ENCODE measurements around the gene KCTD21. TPM values are rescaled to one million over a fixed set of nuclear protein-coding genes. Genes with fewer than 3 reads are reported as not detected.

The KCTD21 gene
- total and polyA plus RNA-seq, 8 donors, result 8.4 to 12.0 (median 9.2) TPM

GRCh38 chr11:78213526-78214330 is 25.3 kb upstream of the KCTD21 start:
- Histone ChIP-seq H3K4me3 (no peak overlapping the region), H3K36me3 (peaks cover 0 to 78% of the 10 kb centered on the region in 2 donors), H3K27me3 (no peaks in the 10 kb centered on the region), H3K4me1 (peaks cover 0 to 5% of the 10 kb centered on the region in 2 donors), H3K9me3 (no peaks in the 10 kb centered on the region), H3K27ac (no peak overlapping the region)
- TF ChIP-seq, protein P1, sequence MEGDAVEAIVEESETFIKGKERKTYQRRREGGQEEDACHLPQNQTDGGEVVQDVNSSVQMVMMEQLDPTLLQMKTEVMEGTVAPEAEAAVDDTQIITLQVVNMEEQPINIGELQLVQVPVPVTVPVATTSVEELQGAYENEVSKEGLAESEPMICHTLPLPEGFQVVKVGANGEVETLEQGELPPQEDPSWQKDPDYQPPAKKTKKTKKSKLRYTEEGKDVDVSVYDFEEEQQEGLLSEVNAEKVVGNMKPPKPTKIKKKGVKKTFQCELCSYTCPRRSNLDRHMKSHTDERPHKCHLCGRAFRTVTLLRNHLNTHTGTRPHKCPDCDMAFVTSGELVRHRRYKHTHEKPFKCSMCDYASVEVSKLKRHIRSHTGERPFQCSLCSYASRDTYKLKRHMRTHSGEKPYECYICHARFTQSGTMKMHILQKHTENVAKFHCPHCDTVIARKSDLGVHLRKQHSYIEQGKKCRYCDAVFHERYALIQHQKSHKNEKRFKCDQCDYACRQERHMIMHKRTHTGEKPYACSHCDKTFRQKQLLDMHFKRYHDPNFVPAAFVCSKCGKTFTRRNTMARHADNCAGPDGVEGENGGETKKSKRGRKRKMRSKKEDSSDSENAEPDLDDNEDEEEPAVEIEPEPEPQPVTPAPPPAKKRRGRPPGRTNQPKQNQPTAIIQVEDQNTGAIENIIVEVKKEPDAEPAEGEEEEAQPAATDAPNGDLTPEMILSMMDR (IDR thresholded peaks at IDR 0.05), result no peak
- DNase-seq (no peak), ATAC-seq (no peak)
- intact Hi-C loops (cut with DNase I), result no loop called here

GRCh38 chr11:78212586-78213371 is 24.4 kb upstream of the KCTD21 start:
- TF ChIP-seq, protein P1 (IDR thresholded peaks at IDR 0.05), result no peak
- no peaks in the 10 kb centered on the region for H3K27me3 ChIP-seq
- ATAC-seq (peak; percentile 14), DNase-seq (no peak)
- no peak overlapping the region for H3K4me3 ChIP-seq
- H3K9me3 ChIP-seq, result no peaks in the 10 kb centered on the region
- H3K27ac ChIP-seq, result no peak overlapping the region
- intact Hi-C loops (cut with DNase I), result no loop called here
- H3K36me3 ChIP-seq, result peaks cover 0 to 71% of the 10 kb centered on the region in 2 donors
- peaks cover 0 to 5% of the 10 kb centered on the region in 2 donors for H3K4me1 ChIP-seq

DNA sequence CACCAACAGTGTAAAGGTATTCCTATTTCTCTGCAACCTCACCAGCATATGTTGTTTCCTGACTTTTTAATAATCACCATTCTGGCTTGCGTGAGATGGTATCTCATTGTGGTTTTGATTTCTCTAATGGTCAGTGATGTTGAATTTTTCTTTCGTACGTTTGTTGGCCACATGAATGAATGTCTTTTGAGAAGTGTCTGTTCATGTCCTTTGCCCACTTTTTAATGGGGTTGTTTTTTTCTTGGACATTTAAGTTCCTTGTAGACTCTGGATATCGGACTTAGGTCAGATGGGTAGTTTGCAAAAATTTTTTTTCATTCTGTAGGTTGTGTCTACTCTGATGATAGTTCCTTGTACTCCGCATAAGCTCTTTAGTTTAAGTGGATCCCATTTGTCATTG is 23.1 kb upstream of the KCTD21 start:
- intact Hi-C loops (cut with DNase I), result no loop called here
- ATAC-seq (no peak), DNase-seq (no peak)
- Histone ChIP-seq H3K4me3 (no peak overlapping the region), H3K27me3 (no peaks in the 10 kb centered on the region), H3K36me3 (peaks cover 0 to 68% of the 10 kb centered on the region in 2 donors), H3K27ac (no peak overlapping the region), H3K4me1 (peaks cover 0 to 5% of the 10 kb centered on the region in 2 donors), H3K9me3 (no peaks in the 10 kb centered on the region)
- TF ChIP-seq, protein P1 (IDR thresholded peaks at IDR 0.05), result no peak

GRCh38 chr11:78210000-78210608 is 21.7 kb upstream of the KCTD21 start:
- H3K9me3 ChIP-seq, result no peaks in the 10 kb centered on the region
- intact Hi-C loops (cut with DNase I), result no loop called here
- ATAC-seq (no peak), DNase-seq (no peak)
- TF ChIP-seq, protein P1 (IDR thresholded peaks at IDR 0.05), result no peak
- no peak overlapping the region for H3K4me3 ChIP-seq
- peaks cover 0 to 5% of the 10 kb centered on the region in 2 donors for H3K4me1 ChIP-seq
- no peaks in the 10 kb centered on the region for H3K27me3 ChIP-seq
- H3K27ac ChIP-seq, result no peak overlapping the region
- H3K36me3 ChIP-seq, result peaks cover 0 to 53% of the 10 kb centered on the region in 2 donors

DNA sequence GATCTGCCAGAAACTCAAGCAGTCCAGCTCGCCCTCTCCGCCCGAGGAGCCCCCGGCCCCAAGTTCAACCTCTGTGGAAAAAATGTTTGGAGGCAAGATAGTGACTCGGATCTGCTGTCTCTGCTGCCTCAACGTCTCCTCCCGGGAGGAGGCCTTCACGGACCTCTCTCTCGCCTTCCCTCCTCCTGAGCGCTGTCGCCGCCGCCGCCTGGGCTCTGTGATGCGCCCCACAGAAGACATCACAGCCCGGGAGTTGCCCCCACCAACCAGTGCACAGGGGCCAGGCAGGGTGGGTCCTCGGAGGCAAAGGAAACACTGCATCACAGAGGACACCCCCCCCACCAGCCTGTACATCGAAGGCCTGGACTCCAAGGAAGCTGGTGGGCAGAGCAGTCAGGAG is 21.1 kb upstream of the KCTD21 start:
- H3K9me3 ChIP-seq, result no peaks in the 10 kb centered on the region
- no peak for DNase-seq
- peaks cover 0 to 47% of the 10 kb centered on the region in 2 donors for H3K36me3 ChIP-seq
- H3K27ac ChIP-seq, result no peak overlapping the region
- H3K4me3 ChIP-seq, result no peak overlapping the region
- TF ChIP-seq, protein P1 (IDR thresholded peaks at IDR 0.05), result no peak
- no peaks in the 10 kb centered on the region for H3K27me3 ChIP-seq
- intact Hi-C loops (cut with DNase I), result no loop called here
- no peak for ATAC-seq
- peaks cover 0 to 5% of the 10 kb centered on the region in 2 donors for H3K4me1 ChIP-seq
